ENCODE results near the gene KAT6B. TPM values are rescaled to one million over a fixed set of nuclear protein-coding genes. Genes with fewer than 3 reads are reported as not detected.

The KAT6B gene
- total RNA-seq, 1 experiment from 2014 or later, result 21.8 TPM

DNA sequence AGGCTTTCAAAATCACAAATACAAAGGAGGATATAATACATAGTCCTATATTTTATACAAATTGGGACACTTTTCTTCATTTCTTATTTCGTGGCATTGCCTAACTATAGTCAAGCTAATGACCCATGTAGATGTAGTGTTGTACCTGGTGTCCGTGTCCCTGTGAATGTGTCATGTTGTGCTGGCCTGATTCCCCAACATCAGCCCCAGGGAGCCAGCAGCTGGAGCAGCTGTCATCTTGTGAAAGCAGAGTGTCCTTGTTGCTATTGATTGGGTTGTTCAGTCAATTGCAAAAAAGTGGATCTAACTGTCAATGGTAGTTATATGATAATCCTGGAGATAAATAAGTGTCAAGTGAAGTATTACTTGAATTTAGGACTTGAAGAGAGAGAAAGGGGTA, 86.3 kb downstream of the KAT6B start:
- no peak overlapping the region for H3K27ac ChIP-seq (ENCODE audit: low read depth, low read length, poor library complexity, severe bottlenecking)
- peaks cover 11% of the 10 kb centered on the region for H3K4me1 ChIP-seq (ENCODE audit: insufficient read depth, low read length, poor library complexity, severe bottlenecking)
- H3K36me3 ChIP-seq (ENCODE audit: insufficient read depth, low read length, poor library complexity, severe bottlenecking), result no peaks in the 10 kb centered on the region
- DNase-seq (ENCODE audit: low spot score), result no peak
- intact Hi-C loops (cut with micrococcal nuclease; ENCODE audit: unreplicated experiment), result no loop called here
- H3K9me3 ChIP-seq (ENCODE audit: low read depth, low read length, poor library complexity, severe bottlenecking), result no peaks in the 10 kb centered on the region
- POLR2A ChIA-PET (ENCODE audit: low non-redundant PET), result no interaction called here
- H3K4me3 ChIP-seq (ENCODE audit: low read depth, low read length, poor library complexity, severe bottlenecking), result no peak overlapping the region
- BruUV-seq (replicated peaks), result no TSS peak
- no peaks in the 10 kb centered on the region for H3K27me3 ChIP-seq (replicated peaks; ENCODE audit: insufficient read depth, low read depth, low read length, poor library complexity)
- TF ChIP-seq, protein P1, sequence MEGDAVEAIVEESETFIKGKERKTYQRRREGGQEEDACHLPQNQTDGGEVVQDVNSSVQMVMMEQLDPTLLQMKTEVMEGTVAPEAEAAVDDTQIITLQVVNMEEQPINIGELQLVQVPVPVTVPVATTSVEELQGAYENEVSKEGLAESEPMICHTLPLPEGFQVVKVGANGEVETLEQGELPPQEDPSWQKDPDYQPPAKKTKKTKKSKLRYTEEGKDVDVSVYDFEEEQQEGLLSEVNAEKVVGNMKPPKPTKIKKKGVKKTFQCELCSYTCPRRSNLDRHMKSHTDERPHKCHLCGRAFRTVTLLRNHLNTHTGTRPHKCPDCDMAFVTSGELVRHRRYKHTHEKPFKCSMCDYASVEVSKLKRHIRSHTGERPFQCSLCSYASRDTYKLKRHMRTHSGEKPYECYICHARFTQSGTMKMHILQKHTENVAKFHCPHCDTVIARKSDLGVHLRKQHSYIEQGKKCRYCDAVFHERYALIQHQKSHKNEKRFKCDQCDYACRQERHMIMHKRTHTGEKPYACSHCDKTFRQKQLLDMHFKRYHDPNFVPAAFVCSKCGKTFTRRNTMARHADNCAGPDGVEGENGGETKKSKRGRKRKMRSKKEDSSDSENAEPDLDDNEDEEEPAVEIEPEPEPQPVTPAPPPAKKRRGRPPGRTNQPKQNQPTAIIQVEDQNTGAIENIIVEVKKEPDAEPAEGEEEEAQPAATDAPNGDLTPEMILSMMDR (conservative IDR thresholded peaks at IDR 0.05; ENCODE audit: low read depth, low read length), result no peak
- TF ChIP-seq EZH2 (IDR thresholded peaks at IDR 0.05; ENCODE audit: borderline replicate concordance, low read depth, low read length, poor library complexity, severe bottlenecking), result no peak
- CTCF ChIA-PET, result no interaction called here

DNA sequence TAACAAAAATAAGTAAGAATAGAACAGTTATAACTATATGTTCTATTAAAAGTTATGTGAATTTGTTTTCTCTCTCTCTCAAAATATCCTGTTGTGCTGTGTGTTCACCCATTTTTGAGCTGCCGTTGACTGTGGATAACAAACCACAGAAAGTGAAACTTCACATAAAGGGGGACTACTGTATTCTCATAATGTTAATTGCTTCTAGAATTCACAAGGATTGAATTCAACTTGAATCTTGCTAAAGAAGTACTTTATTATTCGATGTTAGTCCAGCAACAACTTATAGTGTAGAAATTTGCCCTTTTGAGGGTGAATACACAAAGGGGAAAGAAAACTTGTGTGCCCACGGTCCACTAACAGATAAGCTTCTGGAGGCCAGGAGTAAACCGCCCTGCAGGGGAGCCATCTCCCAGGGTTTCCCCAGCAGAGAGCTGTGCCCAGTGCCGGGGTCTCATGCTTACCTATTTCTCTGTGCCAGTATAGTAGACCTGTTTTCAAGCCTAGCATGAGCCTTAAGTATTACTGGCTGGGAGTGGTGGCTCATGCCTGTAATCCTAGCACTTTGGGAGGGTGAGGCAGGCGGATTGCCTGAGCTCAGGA, 87.1 kb downstream of the KAT6B start:
- POLR2A ChIA-PET (ENCODE audit: low non-redundant PET), result no interaction called here
- Histone ChIP-seq H3K4me3 (ENCODE audit: low read depth, low read length, poor library complexity, severe bottlenecking) (no peak overlapping the region), H3K36me3 (ENCODE audit: insufficient read depth, low read length, poor library complexity, severe bottlenecking) (no peaks in the 10 kb centered on the region), H3K9me3 (ENCODE audit: low read depth, low read length, poor library complexity, severe bottlenecking) (no peaks in the 10 kb centered on the region), H3K4me1 (ENCODE audit: insufficient read depth, low read length, poor library complexity, severe bottlenecking) (peaks cover 15% of the 10 kb centered on the region), H3K27me3 (replicated peaks; ENCODE audit: insufficient read depth, low read depth, low read length, poor library complexity) (no peaks in the 10 kb centered on the region), H3K27ac (ENCODE audit: low read depth, low read length, poor library complexity, severe bottlenecking) (no peak overlapping the region)
- intact Hi-C loops (cut with micrococcal nuclease; ENCODE audit: unreplicated experiment), result no loop called here
- no peak for DNase-seq (ENCODE audit: low spot score)
- BruUV-seq (replicated peaks), result no TSS peak
- no peak for TF ChIP-seq EZH2 (IDR thresholded peaks at IDR 0.05; ENCODE audit: borderline replicate concordance, low read depth, low read length, poor library complexity, severe bottlenecking)
- TF ChIP-seq, protein P1 (conservative IDR thresholded peaks at IDR 0.05; ENCODE audit: low read depth, low read length), result no peak
- CTCF ChIA-PET, result no interaction called here

DNA sequence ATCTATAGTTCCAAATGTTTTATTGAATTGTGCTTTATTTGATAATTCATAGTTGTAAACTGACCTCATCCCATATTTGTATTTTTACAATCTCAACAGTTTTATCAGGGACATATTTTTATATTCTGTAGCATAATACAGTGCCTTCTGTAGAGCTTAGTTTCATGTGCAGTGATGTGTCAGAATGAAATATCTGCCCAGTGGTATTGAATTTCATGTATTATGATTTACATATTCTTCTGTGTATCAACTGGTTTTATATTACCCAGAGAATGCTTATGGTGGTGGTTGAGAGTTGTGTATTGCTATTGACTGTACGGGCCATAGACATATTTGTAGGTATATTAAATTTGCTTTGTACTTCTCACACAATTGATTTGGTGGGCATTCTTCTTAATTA, 89.9 kb downstream of the KAT6B start:
- POLR2A ChIA-PET (ENCODE audit: low non-redundant PET), result no interaction called here
- TF ChIP-seq, protein P1 (conservative IDR thresholded peaks at IDR 0.05; ENCODE audit: low read depth, low read length), result no peak
- no peak for TF ChIP-seq EZH2 (IDR thresholded peaks at IDR 0.05; ENCODE audit: borderline replicate concordance, low read depth, low read length, poor library complexity, severe bottlenecking)

More for the DNA sequence above, 89.9 kb downstream of the KAT6B start:
- no peak overlapping the region for H3K27ac ChIP-seq (ENCODE audit: low read depth, low read length, poor library complexity, severe bottlenecking)
- intact Hi-C loops (cut with micrococcal nuclease; ENCODE audit: unreplicated experiment), result no loop called here
- peaks cover 15% of the 10 kb centered on the region for H3K4me1 ChIP-seq (ENCODE audit: insufficient read depth, low read length, poor library complexity, severe bottlenecking)
- DNase-seq (ENCODE audit: low spot score), result no peak
- no peaks in the 10 kb centered on the region for H3K27me3 ChIP-seq (replicated peaks; ENCODE audit: insufficient read depth, low read depth, low read length, poor library complexity)
- BruUV-seq (replicated peaks), result no TSS peak
- peaks cover 9% of the 10 kb centered on the region for H3K9me3 ChIP-seq (ENCODE audit: low read depth, low read length, poor library complexity, severe bottlenecking)
- CTCF ChIA-PET, result no interaction called here
- no peaks in the 10 kb centered on the region for H3K36me3 ChIP-seq (ENCODE audit: insufficient read depth, low read length, poor library complexity, severe bottlenecking)
- H3K4me3 ChIP-seq (ENCODE audit: low read depth, low read length, poor library complexity, severe bottlenecking), result no peak overlapping the region

Measured in A673 (cell line).